GM15510 (cell line): ENCODE results near the gene SLC48A1.
A peak's percentile ranks its signal among the peaks of the same experiment; 100 is the strongest.

Experiments used
- POLR2A ChIP-seq: IDR thresholded peaks from 3 replicates; pipeline ENCODE4 v1.6.1; 2011; ENCODE audit warnings: borderline replicate concordance; ENCODE audit not compliant: insufficient read length; ENCODE audit errors: extremely low read depth

SLC48A1 gene

DNA sequence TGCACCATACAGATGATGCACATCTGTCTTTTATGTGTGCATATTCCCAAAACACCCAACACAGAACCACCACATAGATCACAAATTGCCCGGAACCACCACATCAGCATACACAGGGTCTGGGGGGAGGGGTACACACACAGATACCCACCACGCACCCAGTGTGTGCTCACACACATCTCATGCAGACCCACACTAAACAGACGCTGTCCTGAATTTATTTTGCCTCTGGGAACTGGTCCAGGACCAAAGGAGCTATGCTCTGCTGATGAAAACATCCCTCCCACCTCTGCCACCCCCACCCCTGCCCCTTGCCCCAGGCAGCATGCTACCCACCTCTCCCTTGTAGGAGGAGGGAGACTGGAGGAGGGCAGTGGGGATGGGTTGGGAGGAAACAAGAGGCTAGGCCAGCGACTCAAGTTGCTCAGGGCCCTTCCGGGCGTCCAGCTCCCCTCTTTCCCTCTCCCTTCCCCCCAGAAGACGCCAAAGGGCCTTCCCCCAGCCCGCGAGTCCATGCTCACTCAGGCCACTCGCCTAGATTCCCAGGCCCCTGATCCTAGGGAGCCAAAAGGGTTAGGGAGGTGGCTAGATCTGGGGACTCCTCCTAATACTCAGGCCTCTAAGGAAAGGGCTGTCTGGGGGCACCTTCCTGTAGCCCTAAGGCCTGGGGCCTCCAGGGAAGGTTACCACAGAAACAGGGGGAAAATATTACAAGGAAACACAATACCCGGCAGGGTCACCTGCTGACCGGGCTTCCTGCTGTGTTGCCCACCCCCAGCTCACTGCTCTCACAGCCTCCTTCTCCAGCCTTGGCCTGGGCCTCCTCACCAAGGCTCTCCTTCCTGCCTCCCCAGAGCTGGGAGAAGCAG, 43.6 kb downstream of the SLC48A1 start:
- TF ChIP-seq POLR2A: no peak

GRCh38 chr12:47817272-47818006, 44.4 kb downstream of the SLC48A1 start:
- no peak for TF ChIP-seq POLR2A

GRCh38 chr12:47818007-47818376, 45.0 kb downstream of the SLC48A1 start:
- TF ChIP-seq POLR2A: no peak

DNA sequence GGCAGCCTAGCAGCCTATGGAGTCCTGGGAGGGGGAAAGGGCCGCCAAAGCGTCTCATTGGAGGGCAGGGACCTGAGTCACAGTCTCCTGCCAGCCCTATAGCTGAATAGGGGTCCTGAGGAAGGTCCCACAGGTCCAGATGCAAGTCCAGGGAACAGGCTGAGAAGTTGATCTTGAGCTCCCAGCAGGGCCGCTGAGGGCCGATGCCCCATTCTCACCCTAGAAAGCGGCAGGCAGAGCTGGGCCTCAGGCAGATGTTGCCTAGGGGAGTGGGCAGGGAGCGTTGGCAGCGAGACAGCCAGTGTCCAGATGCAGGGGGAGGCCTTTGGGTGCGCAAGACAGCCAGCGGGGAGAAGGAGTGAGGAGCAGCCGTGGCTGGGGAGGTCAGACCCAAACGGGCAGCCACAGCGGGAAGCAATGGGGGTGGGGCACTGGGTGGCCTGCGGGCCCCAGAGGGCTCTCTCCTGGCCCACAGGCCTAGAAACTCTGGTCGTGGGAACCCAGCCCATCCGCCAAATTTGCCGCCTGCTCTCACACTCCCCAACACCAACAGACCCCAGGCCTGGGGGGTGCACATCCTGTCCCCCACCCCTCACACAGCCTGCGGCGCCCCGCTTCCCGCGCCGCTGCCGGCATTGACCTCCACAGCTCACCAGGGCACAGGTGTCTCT, 45.6 kb downstream of the SLC48A1 start:
- TF ChIP-seq POLR2A: peak; percentile 5

GRCh38 chr12:47819138-47819895, 46.3 kb downstream of the SLC48A1 start:
- TF ChIP-seq POLR2A: peak; percentile 39

GRCh38 chr12:47819896-47820630, 47.0 kb downstream of the SLC48A1 start, which contains the start of gene HDAC7:
HDAC7 (minus strand) TSS chr12:47819903; CDS start chr12:47819785, 118 bp downstream.
- TF ChIP-seq POLR2A: peak; percentile 49

DNA sequence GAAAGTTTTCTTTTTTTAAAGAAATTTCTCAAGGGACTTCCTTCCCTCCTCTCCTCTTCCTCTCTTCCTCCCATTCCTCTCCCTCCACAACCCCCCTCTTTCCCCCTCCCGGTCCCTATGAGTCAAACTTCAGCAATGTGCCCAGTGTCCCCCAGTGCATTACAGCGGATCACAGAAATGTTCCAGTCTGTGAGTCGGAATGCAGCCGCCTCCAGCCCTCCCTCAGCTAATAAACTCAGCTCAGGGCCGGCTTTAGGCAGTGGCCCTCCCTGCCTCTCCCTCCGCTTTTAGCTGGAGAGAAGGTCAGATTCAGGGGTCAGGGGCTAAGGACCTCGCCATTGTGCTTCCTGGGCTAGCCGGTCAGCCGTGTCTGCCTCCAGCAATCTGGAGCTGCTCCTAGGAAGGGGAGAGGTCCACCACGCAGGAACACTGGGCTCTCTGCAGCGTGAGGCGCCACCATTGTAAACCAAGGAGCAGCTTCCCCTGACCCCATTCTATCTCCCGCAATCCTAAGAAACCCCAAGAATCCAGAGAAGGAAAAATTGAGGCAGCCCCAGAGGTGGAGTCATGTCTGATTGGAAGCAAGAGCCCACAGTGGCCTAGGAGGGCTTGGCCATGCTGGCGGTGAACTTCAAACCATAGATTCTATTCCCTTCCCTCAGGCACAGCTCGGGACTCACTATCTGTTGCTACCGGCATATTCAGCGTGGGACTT, 47.8 kb downstream of the SLC48A1 start:
- TF ChIP-seq POLR2A: no peak

DNA sequence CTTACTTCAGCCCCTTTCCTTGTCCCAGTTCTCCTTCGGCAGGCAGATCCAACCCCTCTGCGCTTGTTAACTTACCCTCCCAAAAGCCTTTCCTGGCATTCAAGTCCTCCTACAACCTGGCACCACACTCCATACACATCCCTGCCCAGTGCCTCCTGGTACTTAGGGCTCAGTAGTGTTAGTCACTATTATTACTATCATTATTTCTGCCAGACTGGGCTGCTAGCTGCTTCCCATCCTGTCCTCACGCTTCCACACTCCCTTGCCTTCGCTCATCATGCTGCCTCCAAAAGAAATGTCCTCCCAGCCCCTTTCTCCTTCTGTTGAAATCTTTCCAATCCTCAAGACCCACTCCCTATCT, 48.3 kb downstream of the SLC48A1 start:
- TF ChIP-seq POLR2A: no peak

DNA sequence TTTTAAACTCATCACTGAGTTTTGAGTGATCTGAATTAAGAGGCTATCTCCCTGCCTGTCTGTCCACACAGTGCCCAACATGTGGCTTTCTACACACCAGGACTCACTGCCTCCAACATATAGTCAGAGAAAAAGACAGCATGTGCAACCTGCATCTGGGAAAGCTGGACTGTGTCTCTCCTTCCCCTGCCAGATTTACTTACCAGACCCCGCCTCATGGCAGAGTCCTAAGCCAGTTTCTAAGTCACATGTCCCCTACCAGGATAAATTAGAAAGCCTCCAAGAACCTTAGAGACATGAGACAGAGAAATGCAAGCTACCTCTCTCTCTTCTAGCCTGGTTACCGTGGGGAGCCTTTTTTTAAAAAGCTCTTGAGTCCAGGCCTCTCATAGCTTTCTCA, 49.4 kb downstream of the SLC48A1 start:
- TF ChIP-seq POLR2A: no peak

GRCh38 chr12:47822863-47823262, 49.8 kb downstream of the SLC48A1 start:
- no peak for TF ChIP-seq POLR2A

GRCh38 chr12:47823422-47824086, 50.5 kb downstream of the SLC48A1 start:
- no peak for TF ChIP-seq POLR2A

- no peak for TF ChIP-seq POLR2A
Observed at GRCh38 chr12:47824198-47824597, 51.2 kb downstream of the SLC48A1 start.

DNA sequence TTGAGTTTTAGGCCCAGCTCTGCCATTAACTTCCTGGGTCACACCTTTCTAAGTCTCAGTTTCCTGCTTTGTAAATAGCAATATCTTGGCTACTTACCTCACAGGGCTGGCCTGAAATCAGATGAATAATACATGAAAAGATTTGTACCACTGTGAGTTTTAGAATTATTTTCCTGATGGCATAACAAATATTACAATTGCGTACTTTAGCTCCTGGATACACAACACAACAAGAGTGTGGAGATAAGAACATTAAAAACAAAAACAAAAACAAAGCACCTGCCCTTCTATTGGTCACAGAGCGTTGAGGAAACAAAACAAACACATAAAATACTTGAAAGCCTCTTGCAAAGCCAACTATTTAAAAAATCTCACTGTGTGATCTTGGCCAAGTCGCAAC, 51.6 kb downstream of the SLC48A1 start:
- TF ChIP-seq POLR2A: no peak
